ENCODE measurements around the gene A1BG. TPM values are rescaled to one million over a fixed set of nuclear protein-coding genes. Genes with fewer than 3 reads are reported as not detected.

The A1BG gene
- total and polyA plus RNA-seq, 2 of the 13 experiments (the other 11 are each of a cell fraction or from before 2014, with no cell fraction given), result 14.7 to 41.4 TPM

- TF ChIP-seq ZFP62 (CRISPR knock-in tag; IDR thresholded peaks at IDR 0.05) (peak; percentile 54; the same call in 1 of the 2 replicates), ZNF253 (CRISPR knock-in tag; IDR thresholded peaks at IDR 0.05; ENCODE audit: borderline replicate concordance) (no peak), ZNF44 (CRISPR knock-in tag; IDR thresholded peaks at IDR 0.05) (no peak), POGZ (CRISPR knock-in tag; IDR thresholded peaks at IDR 0.05) (no peak; the same call in 1 of the 2 replicates), NFIC (IDR thresholded peaks at IDR 0.05; ENCODE audit: low read length) (no peak), HMGXB3 (CRISPR knock-in tag; IDR thresholded peaks at IDR 0.05; ENCODE audit: borderline replicate concordance) (peak; percentile 77; the same call in 1 of the 2 replicates), CBX2 (IDR thresholded peaks at IDR 0.05; ENCODE audit: low read depth, low read length) (no peak), CBX2 (CRISPR knock-in tag; IDR thresholded peaks at IDR 0.05; ENCODE audit: low read depth) (no peak), CEBPZ (IDR thresholded peaks at IDR 0.05; ENCODE audit: low read length) (no peak), SMARCC2 (IDR thresholded peaks at IDR 0.05) (no peak), REPIN1 (CRISPR knock-in tag; IDR thresholded peaks at IDR 0.05; ENCODE audit: borderline replicate concordance, low read depth) (peak; percentile 90; the same call in 1 of the 2 replicates), PATZ1 (CRISPR knock-in tag; IDR thresholded peaks at IDR 0.05) (peak; percentile 8; the same call in 1 of the 2 replicates), RAD51 (IDR thresholded peaks at IDR 0.05; ENCODE audit: borderline replicate concordance) (no peak), FOXM1 (CRISPR knock-in tag; IDR thresholded peaks at IDR 0.05) (no peak; the same call in 1 of the 2 replicates), HIVEP1 (CRISPR knock-in tag; IDR thresholded peaks at IDR 0.05) (no peak), ZNF607 (CRISPR knock-in tag; IDR thresholded peaks at IDR 0.05; ENCODE audit: borderline replicate concordance) (no peak), ZNF317 (CRISPR knock-in tag; IDR thresholded peaks at IDR 0.05) (0 out of 2 replicates have a peak, but pooled peaks have one; percentile 22), ZNF292 (CRISPR knock-in tag; IDR thresholded peaks at IDR 0.05; ENCODE audit: borderline replicate concordance, low read depth) (0 out of 2 replicates have a peak, but pooled peaks have one; percentile 37)
These were observed 48.0 kb downstream of the A1BG start, which contains the start of gene ERVK3-1 (continued) for GRCh38 chr19:58305065-58305931.
